ENCODE results near the gene KCNJ2.

The KCNJ2 gene

GRCh38 chr17:70165383-70165782, 3.9 kb upstream of the KCNJ2 start:
- no peak overlapping the region for H2BK12ac ChIP-seq (ENCODE audit: low read length)
- no peak overlapping the region for H3K4me3 ChIP-seq (ENCODE audit: low read length in 2 of 2)
- no peak overlapping the region for H3K4me2 ChIP-seq (ENCODE audit: insufficient read depth, low read length, poor library complexity, severe bottlenecking)
- peaks cover 0 to 9% (median 0%) of the 10 kb centered on the region in 3 experiments for H3K27me3 ChIP-seq (ENCODE audit: control insufficient read depth in 3 of 3, insufficient read depth in 3 of 3, low read depth in 1 of 3, low read length in 3 of 3)
- no peaks in the 10 kb centered on the region for H3K36me3 ChIP-seq (replicated peaks in 1 of 2; ENCODE audit: control insufficient read depth in 2 of 2, insufficient read depth in 2 of 2, low read length in 2 of 2)
- H3K18ac ChIP-seq (ENCODE audit: low read length), result no peak overlapping the region
- H3K14ac ChIP-seq (ENCODE audit: low read length), result no peak overlapping the region
- no peak overlapping the region for H3K4ac ChIP-seq (ENCODE audit: low read length)
- H2AFZ ChIP-seq (ENCODE audit: low read length), result no peak overlapping the region
- no peak for DNase-seq (ENCODE audit: low spot score)
- no peak overlapping the region for H3K23ac ChIP-seq (ENCODE audit: low read depth, low read length, poor library complexity)
- H4K91ac ChIP-seq (ENCODE audit: low read depth, low read length, poor library complexity), result no peak overlapping the region
- H3K27ac ChIP-seq (replicated peaks; ENCODE audit: low read length), result no peak overlapping the region
- H3K9me3 ChIP-seq (replicated peaks in 1 of 2; ENCODE audit: control insufficient read depth in 2 of 2, insufficient read depth in 1 of 2, low read depth in 1 of 2, low read length in 2 of 2), result no peaks in the 10 kb centered on the region
- peaks cover 0 to 2% of the 10 kb centered on the region in 2 donors for H3K4me1 ChIP-seq (ENCODE audit: control insufficient read depth in 2 of 2, insufficient read depth in 1 of 2, low read depth in 1 of 2, low read length in 2 of 2)
- no peak overlapping the region for H4K8ac ChIP-seq (ENCODE audit: low read depth, low read length)
- H2BK15ac ChIP-seq (ENCODE audit: low read length), result no peak overlapping the region
- H3K79me1 ChIP-seq (ENCODE audit: low read depth, low read length), result no peaks in the 10 kb centered on the region
- no peak overlapping the region for H2BK5ac ChIP-seq (ENCODE audit: low read length)
- H2AK5ac ChIP-seq (ENCODE audit: low read depth, low read length), result no peak overlapping the region
- no peak overlapping the region for H2BK120ac ChIP-seq (ENCODE audit: low read depth, low read length)
- no CpG with 5 or more reads among the region's 2 CpGs for WGBS, 2 donors (ENCODE audit: extremely low coverage in 2 of 2, insufficient read length in 2 of 2, insufficient replicate concordance in 1 of 2)
- no peak overlapping the region for H3K9ac ChIP-seq (ENCODE audit: low read depth, low read length, poor library complexity)

DNA sequence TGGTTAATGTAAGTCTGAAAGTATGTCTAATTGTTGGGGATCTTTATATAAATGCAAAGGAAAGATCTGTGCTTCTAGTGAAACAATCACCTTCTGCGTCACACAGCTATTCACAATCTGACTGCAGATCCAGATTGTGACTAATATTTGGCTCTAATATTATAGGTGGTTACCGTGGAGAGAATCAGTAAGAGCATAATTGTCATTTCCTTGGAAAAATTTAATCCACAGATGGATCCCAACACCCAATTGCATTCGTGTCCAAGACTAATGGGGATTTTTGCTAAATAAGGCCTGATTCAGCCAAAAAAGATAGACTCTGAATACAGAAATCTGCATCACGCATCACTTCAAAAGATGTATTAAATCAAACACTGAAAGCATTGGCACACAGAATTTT, 2.7 kb upstream of the KCNJ2 start:
- no CpG with 5 or more reads among the region's 4 CpGs for WGBS, 2 donors (ENCODE audit: extremely low coverage in 2 of 2, insufficient read length in 2 of 2, insufficient replicate concordance in 1 of 2)
- H2AK5ac ChIP-seq (ENCODE audit: low read depth, low read length), result no peak overlapping the region
- DNase-seq (ENCODE audit: low spot score), result no peak

DNA sequence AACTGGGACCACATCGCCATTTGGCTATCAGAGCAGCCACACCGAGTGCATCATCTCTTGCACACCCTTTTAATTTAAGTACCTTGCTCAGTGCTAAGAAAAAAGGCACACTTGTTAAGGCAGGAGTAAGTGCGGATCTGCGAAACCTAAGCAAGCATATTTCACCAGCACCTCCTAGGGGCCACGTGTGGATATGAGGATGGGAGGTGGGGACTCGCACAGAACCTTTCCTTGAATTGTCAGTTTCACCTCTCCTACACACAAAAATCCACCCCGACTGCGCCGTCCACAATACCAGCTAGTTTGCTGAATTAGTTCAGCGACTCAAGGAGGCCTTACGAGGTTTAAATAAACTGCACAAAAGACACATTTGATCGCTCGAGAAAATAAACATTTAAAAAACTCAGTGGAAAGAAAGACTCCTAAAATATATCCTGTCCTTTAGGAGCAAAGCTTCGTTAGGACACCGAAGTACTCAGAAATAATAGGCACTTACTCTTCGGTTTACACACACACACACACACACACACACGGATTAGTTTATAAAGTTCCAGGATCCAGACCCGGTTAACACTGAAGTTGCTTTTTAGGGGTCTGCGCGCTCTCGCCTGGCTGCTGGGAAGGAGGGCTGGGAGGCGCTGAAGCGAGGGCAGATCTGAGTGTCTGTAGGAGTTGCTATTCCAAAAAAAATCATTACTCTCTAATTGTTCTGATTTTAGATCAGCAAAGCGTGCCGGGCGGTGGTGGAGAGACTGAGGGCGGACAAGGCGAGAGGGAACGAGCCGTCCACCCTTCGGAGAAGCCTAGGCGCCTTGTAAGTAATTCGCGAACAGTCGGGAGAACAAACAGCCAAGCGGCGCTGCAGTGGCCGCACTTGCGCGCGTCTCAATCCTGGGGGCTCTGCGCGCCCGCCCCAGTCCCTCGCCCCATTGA, 1.0 kb upstream of the KCNJ2 start:
- peak overlapping the region; percentile 73 for H3K9ac ChIP-seq (ENCODE audit: low read depth, low read length, poor library complexity)
- no peak overlapping the region for H4K8ac ChIP-seq (ENCODE audit: low read depth, low read length)
- no peak overlapping the region for H3K23ac ChIP-seq (ENCODE audit: low read depth, low read length, poor library complexity)
- peaks cover 2 to 18% of the 10 kb centered on the region in 2 donors for H3K4me1 ChIP-seq (ENCODE audit: control insufficient read depth in 2 of 2, insufficient read depth in 1 of 2, low read depth in 1 of 2, low read length in 2 of 2)
- H2BK15ac ChIP-seq (ENCODE audit: low read length), result no peak overlapping the region
- peak overlapping the region; percentile 70 to 83 for H3K4me3 ChIP-seq (ENCODE audit: low read length in 2 of 2)
- peak overlapping the region; percentile 93 for H3K4me2 ChIP-seq (ENCODE audit: insufficient read depth, low read length, poor library complexity, severe bottlenecking)
- no peaks in the 10 kb centered on the region for H3K9me3 ChIP-seq (replicated peaks in 1 of 2; ENCODE audit: control insufficient read depth in 2 of 2, insufficient read depth in 1 of 2, low read depth in 1 of 2, low read length in 2 of 2)
- H2AFZ ChIP-seq (ENCODE audit: low read length), result peak overlapping the region; percentile 91
- H3K27me3 ChIP-seq (ENCODE audit: control insufficient read depth in 3 of 3, insufficient read depth in 3 of 3, low read depth in 1 of 3, low read length in 3 of 3), result peaks cover 0 to 12% (median 0%) of the 10 kb centered on the region in 3 experiments
- H2AK5ac ChIP-seq (ENCODE audit: low read depth, low read length), result no peak overlapping the region
- no peaks in the 10 kb centered on the region for H3K79me1 ChIP-seq (ENCODE audit: low read depth, low read length)
- DNase-seq (ENCODE audit: low spot score), result peak; percentile 51
- no peak overlapping the region for H3K4ac ChIP-seq (ENCODE audit: low read length)
- H3K18ac ChIP-seq (ENCODE audit: low read length), result peak overlapping the region; percentile 98
- H2BK12ac ChIP-seq (ENCODE audit: low read length), result no peak overlapping the region
- no peak overlapping the region for H3K27ac ChIP-seq (replicated peaks; ENCODE audit: low read length)
- H3K36me3 ChIP-seq (replicated peaks in 1 of 2; ENCODE audit: control insufficient read depth in 2 of 2, insufficient read depth in 2 of 2, low read length in 2 of 2), result no peaks in the 10 kb centered on the region
- no peak overlapping the region for H2BK5ac ChIP-seq (ENCODE audit: low read length)
- no CpG with 5 or more reads among the region's 45 CpGs for WGBS, 2 donors (ENCODE audit: extremely low coverage in 2 of 2, insufficient read length in 2 of 2, insufficient replicate concordance in 1 of 2)
- H4K91ac ChIP-seq (ENCODE audit: low read depth, low read length, poor library complexity), result no peak overlapping the region
- no peak overlapping the region for H3K14ac ChIP-seq (ENCODE audit: low read length)
- peak overlapping the region; percentile 78 for H2BK120ac ChIP-seq (ENCODE audit: low read depth, low read length)

More for the DNA sequence above, 2.7 kb upstream of the KCNJ2 start:
- H2AFZ ChIP-seq (ENCODE audit: low read length), result no peak overlapping the region
- H3K36me3 ChIP-seq (replicated peaks in 1 of 2; ENCODE audit: control insufficient read depth in 2 of 2, insufficient read depth in 2 of 2, low read length in 2 of 2), result no peaks in the 10 kb centered on the region
- H2BK5ac ChIP-seq (ENCODE audit: low read length), result no peak overlapping the region
- H3K18ac ChIP-seq (ENCODE audit: low read length), result no peak overlapping the region
- no peak overlapping the region for H2BK12ac ChIP-seq (ENCODE audit: low read length)
- H4K91ac ChIP-seq (ENCODE audit: low read depth, low read length, poor library complexity), result no peak overlapping the region
- H3K27me3 ChIP-seq (ENCODE audit: control insufficient read depth in 3 of 3, insufficient read depth in 3 of 3, low read depth in 1 of 3, low read length in 3 of 3), result peaks cover 0 to 12% (median 0%) of the 10 kb centered on the region in 3 experiments
- H4K8ac ChIP-seq (ENCODE audit: low read depth, low read length), result no peak overlapping the region
- no peak overlapping the region for H3K14ac ChIP-seq (ENCODE audit: low read length)
- no peaks in the 10 kb centered on the region for H3K9me3 ChIP-seq (replicated peaks in 1 of 2; ENCODE audit: control insufficient read depth in 2 of 2, insufficient read depth in 1 of 2, low read depth in 1 of 2, low read length in 2 of 2)
- peaks cover 2 to 4% of the 10 kb centered on the region in 2 donors for H3K4me1 ChIP-seq (ENCODE audit: control insufficient read depth in 2 of 2, insufficient read depth in 1 of 2, low read depth in 1 of 2, low read length in 2 of 2)
- no peak overlapping the region for H3K9ac ChIP-seq (ENCODE audit: low read depth, low read length, poor library complexity)
- H3K23ac ChIP-seq (ENCODE audit: low read depth, low read length, poor library complexity), result no peak overlapping the region
- H3K4me2 ChIP-seq (ENCODE audit: insufficient read depth, low read length, poor library complexity, severe bottlenecking), result no peak overlapping the region
- H2BK120ac ChIP-seq (ENCODE audit: low read depth, low read length), result no peak overlapping the region
- no peaks in the 10 kb centered on the region for H3K79me1 ChIP-seq (ENCODE audit: low read depth, low read length)
- no peak overlapping the region for H3K27ac ChIP-seq (replicated peaks; ENCODE audit: low read length)
- no peak overlapping the region for H2BK15ac ChIP-seq (ENCODE audit: low read length)
- no peak overlapping the region for H3K4me3 ChIP-seq (ENCODE audit: low read length in 2 of 2)
- H3K4ac ChIP-seq (ENCODE audit: low read length), result no peak overlapping the region

Measured in neuronal stem cell (in vitro differentiated cells).